AG10803 (cell line): Measurements from ENCODE around the gene COPZ2.
A peak's percentile ranks its signal among the peaks of the same experiment; 100 is the strongest.

ENCODE experiments used
- DNase-seq: peaks from one replicate; pipeline ENCODE4 v3.0.0; 2010; ENCODE audit warnings: low read depth
- H3K4me3 ChIP-seq: 2 replicates; pipeline ENCODE4 v1.5.1; 2011; ENCODE audit warnings: mild to moderate bottlenecking, low read length, control low read depth
- TF ChIP-seq, protein P1 (sequence below): conservative IDR thresholded peaks from 2 replicates; pipeline ENCODE4 v1.5.1; 2011; ENCODE audit warnings: mild to moderate bottlenecking, low read length, control low read depth, inconsistent platforms

Gene COPZ2

GRCh38 chr17:48055531-48056245, 18.1 kb upstream of the COPZ2 start:
- TF ChIP-seq, protein P1, sequence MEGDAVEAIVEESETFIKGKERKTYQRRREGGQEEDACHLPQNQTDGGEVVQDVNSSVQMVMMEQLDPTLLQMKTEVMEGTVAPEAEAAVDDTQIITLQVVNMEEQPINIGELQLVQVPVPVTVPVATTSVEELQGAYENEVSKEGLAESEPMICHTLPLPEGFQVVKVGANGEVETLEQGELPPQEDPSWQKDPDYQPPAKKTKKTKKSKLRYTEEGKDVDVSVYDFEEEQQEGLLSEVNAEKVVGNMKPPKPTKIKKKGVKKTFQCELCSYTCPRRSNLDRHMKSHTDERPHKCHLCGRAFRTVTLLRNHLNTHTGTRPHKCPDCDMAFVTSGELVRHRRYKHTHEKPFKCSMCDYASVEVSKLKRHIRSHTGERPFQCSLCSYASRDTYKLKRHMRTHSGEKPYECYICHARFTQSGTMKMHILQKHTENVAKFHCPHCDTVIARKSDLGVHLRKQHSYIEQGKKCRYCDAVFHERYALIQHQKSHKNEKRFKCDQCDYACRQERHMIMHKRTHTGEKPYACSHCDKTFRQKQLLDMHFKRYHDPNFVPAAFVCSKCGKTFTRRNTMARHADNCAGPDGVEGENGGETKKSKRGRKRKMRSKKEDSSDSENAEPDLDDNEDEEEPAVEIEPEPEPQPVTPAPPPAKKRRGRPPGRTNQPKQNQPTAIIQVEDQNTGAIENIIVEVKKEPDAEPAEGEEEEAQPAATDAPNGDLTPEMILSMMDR, result no peak
- peak overlapping the region; percentile 60 for H3K4me3 ChIP-seq
- peak; percentile 97 for DNase-seq

GRCh38 chr17:48054238-48055185, 16.9 kb upstream of the COPZ2 start:
- DNase-seq, result peak; percentile 89
- H3K4me3 ChIP-seq, result peak overlapping the region; percentile 60
- TF ChIP-seq, protein P1, result no peak

DNA sequence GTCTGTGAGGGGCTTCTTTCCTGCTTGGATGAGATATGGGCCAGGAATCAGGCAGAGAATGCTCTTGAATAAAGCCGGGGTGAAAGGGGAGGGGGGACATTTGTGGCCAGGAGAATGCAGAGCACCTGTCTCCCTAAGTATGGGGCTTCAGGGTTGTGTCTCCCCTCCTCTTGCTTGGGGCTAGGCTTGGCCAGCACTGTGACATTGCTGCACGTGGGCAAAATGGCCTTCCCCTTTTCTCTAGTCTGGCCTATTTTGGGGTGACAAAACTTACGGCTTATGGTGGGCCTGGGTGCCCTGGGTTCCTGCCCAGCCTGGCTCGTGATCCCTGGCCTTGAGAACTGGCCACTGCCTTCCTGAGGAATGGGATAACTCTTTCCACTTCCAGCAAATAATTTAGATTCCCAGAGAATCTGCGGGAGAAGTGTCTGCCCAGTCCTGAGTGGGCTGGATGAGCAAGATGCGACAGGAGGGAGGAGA, 16.2 kb upstream of the COPZ2 start:
- TF ChIP-seq, protein P1, result no peak

DNA sequence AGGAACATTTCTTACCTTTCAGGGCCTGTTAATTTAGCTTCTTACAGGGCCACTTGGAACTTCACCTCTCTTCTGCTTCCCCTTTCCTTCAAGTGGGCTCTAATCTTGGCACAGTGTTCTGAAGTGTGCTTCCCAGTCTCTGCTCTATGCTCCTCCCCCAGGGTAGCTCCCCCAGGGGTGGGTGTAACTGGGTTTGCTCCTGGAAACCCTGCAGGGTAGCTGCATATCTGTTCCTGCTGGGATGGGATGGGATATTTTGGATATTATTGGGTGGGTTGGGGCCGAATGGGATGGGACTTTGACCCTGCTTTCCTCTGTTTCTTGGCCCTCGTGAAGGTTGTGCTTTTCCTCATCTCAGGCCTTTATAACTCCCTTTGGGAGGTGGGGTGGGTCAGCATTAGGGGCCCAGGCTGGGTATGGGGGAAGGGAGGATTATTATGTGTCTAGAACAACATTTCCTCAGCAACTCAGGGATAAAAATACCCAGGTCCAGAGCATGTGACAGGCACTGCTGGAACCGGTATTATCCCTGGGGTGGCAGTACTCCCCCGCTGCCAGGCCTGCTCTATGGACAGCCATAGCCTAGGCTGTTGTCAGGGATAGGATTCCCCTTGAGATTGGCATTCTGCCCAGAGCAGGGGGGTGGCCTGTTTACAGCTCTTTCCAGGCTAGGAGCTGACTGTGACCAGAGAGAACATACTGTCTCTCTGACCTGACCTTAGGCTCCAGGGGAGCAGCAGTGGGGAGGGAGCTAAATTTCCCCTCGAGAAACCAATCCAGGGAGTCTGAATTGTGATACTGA, 15.6 kb upstream of the COPZ2 start:
- TF ChIP-seq, protein P1, result no peak
- no peak for DNase-seq
- H3K4me3 ChIP-seq, result peak overlapping the region; percentile 60

More for the DNA sequence above, 16.2 kb upstream of the COPZ2 start:
- no peak for DNase-seq
- H3K4me3 ChIP-seq, result peak overlapping the region; percentile 60

GRCh38 chr17:48051706-48052486, 14.3 kb upstream of the COPZ2 start:
- peak overlapping the region; percentile 60 for H3K4me3 ChIP-seq
- peak; percentile 92 for DNase-seq
- TF ChIP-seq, protein P1, result no peak

GRCh38 chr17:48051283-48051682, 13.7 kb upstream of the COPZ2 start:
- DNase-seq, result no peak
- TF ChIP-seq, protein P1, result no peak
- peak overlapping the region; percentile 60 for H3K4me3 ChIP-seq
